Gastrocnemius medialis (tissue), 4 donors: ENCODE data around the gene KIDINS220.

Experiments
- POLR2A ChIP-seq, 2 donors: fragments of 450-650 bp; IDR thresholded peaks; one replicate each; pipeline ENCODE4 v1.6.1; 2017; ENCODE audit warnings: antibody characterized with exemption in 2 of 2, mild to moderate bottlenecking in 2 of 2, moderate library complexity in 2 of 2
- TF ChIP-seq, protein P1 (sequence below), 5 experiments: fragments of 450-650 bp in 3 of 5; fragments of 200-600 bp in 2 of 5; sonication (generic) in 2 of 5; IDR thresholded peaks in 4 of 5; conservative IDR thresholded peaks in 1 of 5; 1 replicate in 4 of 5; 2 replicates in 1 of 5; pipeline ENCODE4 v1.5.1; 2016 to 2019; ENCODE audit warnings: antibody characterized with exemption in 5 of 5, mild to moderate bottlenecking in 3 of 5, moderate library complexity in 3 of 5

DNA sequence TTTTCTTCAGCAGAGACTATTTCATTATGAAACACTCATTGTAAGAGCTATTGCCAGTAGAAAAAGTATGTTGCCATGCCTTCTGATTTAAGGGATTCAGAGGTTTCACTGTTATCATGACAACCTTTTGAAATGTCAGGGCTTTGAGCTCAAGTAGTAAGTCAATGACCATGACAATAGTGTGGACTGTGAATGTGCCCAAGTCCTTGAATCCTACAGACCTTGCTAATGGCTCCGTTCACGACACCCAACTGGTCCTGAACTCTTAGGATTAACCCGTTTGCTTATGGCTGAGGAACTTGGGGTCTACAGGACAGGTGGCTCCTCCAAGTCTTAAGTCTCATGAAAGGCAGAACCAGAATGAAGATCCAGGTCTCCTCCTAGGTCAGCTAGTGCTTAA is 17.6 kb upstream of the KIDINS220 start:
- no peak for TF ChIP-seq POLR2A (IDR thresholded peaks at IDR 0.05)
- TF ChIP-seq, protein P1, sequence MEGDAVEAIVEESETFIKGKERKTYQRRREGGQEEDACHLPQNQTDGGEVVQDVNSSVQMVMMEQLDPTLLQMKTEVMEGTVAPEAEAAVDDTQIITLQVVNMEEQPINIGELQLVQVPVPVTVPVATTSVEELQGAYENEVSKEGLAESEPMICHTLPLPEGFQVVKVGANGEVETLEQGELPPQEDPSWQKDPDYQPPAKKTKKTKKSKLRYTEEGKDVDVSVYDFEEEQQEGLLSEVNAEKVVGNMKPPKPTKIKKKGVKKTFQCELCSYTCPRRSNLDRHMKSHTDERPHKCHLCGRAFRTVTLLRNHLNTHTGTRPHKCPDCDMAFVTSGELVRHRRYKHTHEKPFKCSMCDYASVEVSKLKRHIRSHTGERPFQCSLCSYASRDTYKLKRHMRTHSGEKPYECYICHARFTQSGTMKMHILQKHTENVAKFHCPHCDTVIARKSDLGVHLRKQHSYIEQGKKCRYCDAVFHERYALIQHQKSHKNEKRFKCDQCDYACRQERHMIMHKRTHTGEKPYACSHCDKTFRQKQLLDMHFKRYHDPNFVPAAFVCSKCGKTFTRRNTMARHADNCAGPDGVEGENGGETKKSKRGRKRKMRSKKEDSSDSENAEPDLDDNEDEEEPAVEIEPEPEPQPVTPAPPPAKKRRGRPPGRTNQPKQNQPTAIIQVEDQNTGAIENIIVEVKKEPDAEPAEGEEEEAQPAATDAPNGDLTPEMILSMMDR (IDR thresholded peaks at IDR 0.05 in 4 of 5, conservative IDR thresholded peaks at IDR 0.05 in 1 of 5): no peak
